K562 treated with DMSO at 1 percent for 12 hours (cell line): ENCODE results near the gene ZNF284. TPM values are rescaled to one million over a fixed set of nuclear protein-coding genes. Genes with fewer than 3 reads are reported as not detected.

Experiments
- total RNA-seq: library from RNA; unstranded; fragments of 300-600 nt; gene quantifications from 2 replicates; pipeline ENCODE4 v1.2.3, GENCODE V29; 2022; ENCODE audit not compliant: insufficient read depth

The ZNF284 gene
- 0.31 TPM in 1 of 2 replicates, not detected in the other for total RNA-seq

DNA sequence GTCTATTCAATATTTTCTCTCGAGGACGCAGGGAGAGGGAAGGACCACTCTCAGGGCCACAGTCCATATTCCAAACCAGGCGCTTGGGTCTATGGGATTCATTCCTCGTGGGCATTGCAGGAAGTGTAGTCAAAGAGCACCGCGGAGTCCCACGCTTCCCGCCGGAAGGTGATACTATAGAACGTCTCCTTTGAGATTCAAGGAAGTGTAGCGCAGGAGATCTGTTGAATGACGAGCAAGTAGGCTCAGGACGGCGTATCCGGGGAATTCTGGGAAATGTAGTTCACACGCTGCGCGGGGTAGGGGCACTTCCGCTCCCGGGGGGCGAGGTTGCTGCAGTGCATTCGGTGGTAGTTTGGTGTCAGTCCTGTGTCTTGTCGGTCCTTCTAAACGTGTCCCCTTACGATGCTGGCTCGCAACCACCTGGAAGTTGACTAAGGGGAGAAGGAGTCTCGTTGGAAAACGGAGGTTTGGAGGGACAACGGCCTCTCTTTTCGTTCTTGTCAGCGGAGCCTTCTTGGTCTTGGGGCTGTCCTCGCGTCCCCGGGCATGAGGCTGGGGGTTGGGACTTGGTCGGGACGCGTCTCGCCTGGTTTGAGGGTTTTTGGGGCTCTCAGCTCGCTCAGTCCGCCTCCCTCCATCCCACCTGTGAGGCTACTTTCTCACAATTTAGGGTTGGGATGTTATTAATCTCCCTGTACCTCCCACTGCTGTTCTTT, at the start of gene ZNF284:
TSS of gene ZNF284 (plus strand) at position 336 of the 719 bp plus-strand sequence. CDS start 4,231 bp downstream, outside the sequence.

DNA sequence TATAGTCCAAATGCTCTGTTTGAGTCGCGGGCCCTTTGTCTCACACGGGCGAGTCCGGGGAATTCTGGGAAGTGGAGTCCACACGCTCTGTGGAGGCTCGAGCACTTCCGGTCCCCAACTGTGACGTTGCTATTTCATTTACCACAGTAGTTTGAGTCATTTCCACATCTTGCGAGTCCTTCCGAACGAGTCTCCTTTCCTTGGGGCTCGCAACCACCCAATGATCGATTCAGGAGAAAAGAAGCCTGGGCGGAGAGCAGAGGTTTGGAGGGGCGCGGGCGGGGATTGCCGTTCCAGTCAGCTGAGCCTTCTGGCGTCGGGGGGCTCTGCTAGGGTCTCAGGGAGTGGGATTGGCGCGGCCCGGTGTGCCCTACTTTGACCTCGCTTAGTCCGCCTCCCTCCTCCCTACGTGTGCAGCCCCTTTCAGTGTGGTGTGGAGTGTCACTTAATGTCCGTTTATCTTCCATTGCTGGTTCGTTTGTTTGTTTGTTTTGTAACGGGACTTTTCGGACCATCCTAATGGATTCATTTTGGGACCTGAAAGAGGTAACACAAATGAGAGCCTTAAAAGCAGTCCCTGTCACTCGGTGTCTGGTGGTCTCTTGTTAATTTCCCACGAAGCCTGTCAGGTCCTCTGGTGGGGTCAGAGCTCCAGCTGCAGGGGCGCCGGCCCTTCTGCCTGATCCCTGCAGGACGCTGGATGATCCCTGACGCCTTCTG, 46.6 kb upstream of the ZNF284 start, which contains the start of gene ZNF222:
TSS of gene ZNF222 (plus strand) at position 163 of the 720 bp plus-strand sequence. CDS start at position 221, 58 bp downstream.

GRCh38 chr19:44051650-44052402, 20.1 kb upstream of the ZNF284 start, which contains the start of gene ZNF223:
ZNF223 (plus strand) TSS chr19:44052036; CDS start chr19:44055177, 3,141 bp downstream.

GRCh38 chr19:44093931-44094765, 22.2 kb downstream of the ZNF284 start, which contains the start of gene ZNF224:
ZNF224 (plus strand) TSS chr19:44094361; CDS start chr19:44097874, 3,513 bp downstream.

DNA sequence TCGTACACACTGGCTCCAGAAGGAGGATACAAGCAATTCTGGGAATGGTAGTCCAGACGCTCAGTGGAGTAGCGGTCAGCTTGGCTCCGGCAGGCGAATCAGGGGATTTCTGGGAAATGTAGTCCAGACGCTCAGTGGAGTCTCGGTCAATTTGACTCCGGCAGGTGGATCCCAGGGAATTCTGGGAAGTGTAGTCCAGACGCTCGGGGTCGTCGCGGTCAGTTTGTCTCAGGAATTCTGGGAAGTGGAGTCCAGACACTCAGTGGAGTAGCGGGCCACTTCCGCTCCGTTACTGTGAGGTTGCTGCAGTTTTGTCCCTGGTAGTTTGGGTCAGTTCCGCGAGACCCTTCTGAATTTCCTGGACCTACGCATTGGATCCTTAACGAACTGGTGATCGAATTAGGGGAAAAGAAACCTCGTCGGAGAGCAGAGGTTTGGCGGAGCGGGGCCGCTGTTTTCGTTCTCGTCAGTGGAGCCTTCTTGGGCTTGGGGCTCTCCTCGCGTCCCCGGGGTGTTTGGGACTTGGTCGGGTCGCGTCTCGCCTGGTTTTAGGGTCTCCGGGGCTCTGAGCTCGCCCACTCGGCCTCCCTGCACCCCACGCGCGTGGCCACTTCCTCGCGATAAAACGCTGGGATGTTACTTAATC, 41.3 kb downstream of the ZNF284 start, which contains the start of gene ZNF225:
TSS of gene ZNF225 (plus strand) at position 262 of the 646 bp plus-strand sequence. CDS start 2,429 bp downstream, outside the sequence.

Other genes starting within 250 kb of the ZNF284 start
- 1.5 and 5.6 TPM in 2 replicates for gene ZNF283, start 244.8 kb upstream of the ZNF284 start, total RNA-seq
- gene ZNF404, start 188.2 kb upstream of the ZNF284 start, total RNA-seq = 1.1 and 1.2 TPM in 2 replicates
- gene ZNF45, start 136.9 kb upstream of the ZNF284 start, total RNA-seq = 1.6 and 7.4 TPM in 2 replicates
- 0.60 TPM in 1 of 2 replicates, not detected in the other for gene ZNF221, start 120.9 kb upstream of the ZNF284 start, total RNA-seq
- gene ZNF155, start 88.0 kb upstream of the ZNF284 start, total RNA-seq = not detected in 2 replicates
- gene ZNF230, start 69.2 kb upstream of the ZNF284 start, total RNA-seq = 0.56 and 2.2 TPM in 2 replicates
- gene ZNF222, start 46.8 kb upstream of the ZNF284 start, total RNA-seq = 2.0 and 4.9 TPM in 2 replicates
- 1.2 and 2.3 TPM in 2 replicates for gene ZNF223, start 20.1 kb upstream of the ZNF284 start, total RNA-seq
- 5.7 and 7.4 TPM in 2 replicates for gene ZNF224, start 22.2 kb downstream of the ZNF284 start, total RNA-seq
- gene ZNF225, start 41.2 kb downstream of the ZNF284 start, total RNA-seq = 0.86 and 1.3 TPM in 2 replicates
- gene ZNF234, start 69.4 kb downstream of the ZNF284 start, total RNA-seq = 0.16 and 1.4 TPM in 2 replicates
- 8.9 and 15.3 TPM in 2 replicates for gene ZNF226, start 92.9 kb downstream of the ZNF284 start, total RNA-seq
- 2.8 and 13.8 TPM in 2 replicates for gene ZNF227, start 140.4 kb downstream of the ZNF284 start, total RNA-seq
- 0.53 TPM in 1 of 2 replicates, not detected in the other for gene ZNF233, start 187.7 kb downstream of the ZNF284 start, total RNA-seq
- gene ZNF235, start 232.9 kb downstream of the ZNF284 start, total RNA-seq = 0.49 and 0.59 TPM in 2 replicates